Neural cell (in vitro differentiated cells): ENCODE results near the gene EIF4B.

Experiments used
- CTCF ChIP-seq: fragments of 450-650 bp; IDR thresholded peaks from 2 replicates; pipeline ENCODE4 v1.5.1; 2014; ENCODE audit warnings: antibody characterized with exemption, mild to moderate bottlenecking, moderate library complexity; ENCODE audit not compliant: poor library complexity, severe bottlenecking
- EP300 ChIP-seq: fragments of 450-650 bp; conservative IDR thresholded peaks from 2 replicates; pipeline ENCODE4 v1.6.1; 2014; ENCODE audit warnings: antibody characterized with exemption, mild to moderate bottlenecking, moderate library complexity; ENCODE audit not compliant: poor library complexity, severe bottlenecking
- EZH2 ChIP-seq: fragments of 200-600, 300-800 bp; shearing (Covaris generic), sonication (generic); IDR thresholded peaks from 2 replicates; pipeline ENCODE4 v1.6.1; 2014; ENCODE audit warnings: antibody characterized with exemption, low read length, borderline replicate concordance, mild to moderate bottlenecking; ENCODE audit not compliant: insufficient read depth, poor library complexity, severe bottlenecking
- POLR2AphosphoS5 ChIP-seq: IDR thresholded peaks from 2 replicates; pipeline ENCODE4 v1.6.1; 2012
- RAD21 ChIP-seq: fragments of 450-650 bp; conservative IDR thresholded peaks from 2 replicates; pipeline ENCODE4 v1.6.1; 2014; ENCODE audit warnings: antibody characterized with exemption, mild to moderate bottlenecking, moderate library complexity
- REST ChIP-seq: IDR thresholded peaks from 2 replicates; pipeline ENCODE4 v1.6.1; 2012; ENCODE audit warnings: borderline replicate concordance
- SMC3 ChIP-seq: fragments of 450-650 bp; conservative IDR thresholded peaks from 2 replicates; pipeline ENCODE4 v1.6.1; 2014; ENCODE audit warnings: antibody characterized with exemption, mild to moderate bottlenecking, moderate library complexity; ENCODE audit not compliant: poor library complexity
- TAF1 ChIP-seq: IDR thresholded peaks from 2 replicates; pipeline ENCODE4 v1.6.1; 2012; ENCODE audit warnings: low read depth

GRCh38 chr12:53086361-53086760, 80.1 kb downstream of the EIF4B start:
- TF ChIP-seq EZH2 (no peak), REST (no peak), CTCF (no peak), POLR2AphosphoS5 (no peak), EP300 (no peak), RAD21 (no peak), SMC3 (no peak), TAF1 (no peak)
